ENCODE data around the gene TEX14.
A peak's percentile ranks its signal among the peaks of the same experiment; 100 is the strongest.
"Not testable (repeated sequence)": the region's sequence is repeated elsewhere in the genome, so short reads cannot be mapped to it uniquely, and the experiment has no call there.

The TEX14 gene

DNA sequence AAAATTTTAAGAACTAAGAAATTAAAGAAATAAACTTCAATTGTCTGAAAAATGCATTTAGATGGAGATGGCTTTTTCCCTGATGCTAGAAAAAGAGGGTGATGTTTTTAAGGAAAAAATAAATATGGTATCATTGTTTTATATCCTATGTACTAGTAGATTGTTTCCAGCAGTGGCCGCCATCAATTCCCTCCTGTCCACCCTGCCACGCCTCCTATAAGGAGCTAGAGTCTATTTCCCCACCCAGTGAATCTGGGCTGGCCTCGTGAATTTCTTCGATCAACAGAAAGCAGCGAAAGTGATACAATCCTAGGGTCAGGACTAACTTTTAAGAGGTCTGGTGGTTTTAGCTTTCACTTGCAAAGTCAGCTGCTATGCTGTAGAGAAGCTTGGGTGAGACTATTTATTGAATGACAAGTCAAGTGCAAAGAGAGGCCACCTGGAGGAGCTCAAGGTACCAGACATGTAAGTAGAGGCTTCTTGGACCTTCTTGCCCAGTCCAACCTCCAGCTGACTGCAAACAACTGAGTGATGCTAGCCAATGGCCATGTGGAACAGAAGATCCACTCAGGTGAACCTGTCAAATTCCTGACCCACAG, 96.6 kb downstream of the TEX14 start:
- DNase-seq, result no peak

DNA sequence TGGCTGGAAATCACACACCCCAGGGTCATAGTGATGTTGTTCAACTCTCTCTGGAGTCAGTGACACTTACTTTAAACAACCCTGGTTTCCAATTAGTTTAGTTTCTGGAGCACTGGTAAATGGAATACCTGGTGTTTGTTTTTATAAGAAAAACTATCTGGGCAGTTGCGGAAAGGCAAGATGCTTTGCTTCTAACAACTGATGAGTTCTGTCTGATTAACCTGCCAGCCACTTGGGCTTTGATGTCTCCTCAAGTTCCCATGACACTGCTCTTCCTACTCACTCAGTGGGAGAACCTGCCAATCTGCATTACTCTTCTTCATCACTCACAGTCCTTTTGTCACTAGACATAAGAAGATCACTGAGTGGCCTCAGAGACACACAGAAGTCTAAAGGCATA, 98.7 kb downstream of the TEX14 start:
- DNase-seq, result no peak

DNA sequence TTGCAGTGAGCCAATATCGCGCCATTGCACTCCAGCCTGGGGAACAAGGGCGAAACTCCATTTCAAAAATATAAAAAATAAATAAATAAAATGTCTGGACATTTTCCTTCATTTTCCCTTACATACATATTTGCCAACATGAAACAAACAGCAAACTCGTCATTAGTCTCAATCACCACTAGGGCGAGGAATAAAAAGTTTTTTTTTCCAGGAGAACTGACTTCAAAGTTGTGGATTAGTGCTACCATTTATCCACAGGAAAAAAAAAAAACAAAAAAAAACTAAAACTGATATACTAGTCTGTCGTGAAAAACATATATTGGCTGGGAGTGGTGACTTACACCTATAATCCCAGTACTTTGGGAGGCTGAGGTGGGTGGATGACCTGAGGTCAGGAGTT, 100.4 kb downstream of the TEX14 start:
- DNase-seq, result no peak

DNA sequence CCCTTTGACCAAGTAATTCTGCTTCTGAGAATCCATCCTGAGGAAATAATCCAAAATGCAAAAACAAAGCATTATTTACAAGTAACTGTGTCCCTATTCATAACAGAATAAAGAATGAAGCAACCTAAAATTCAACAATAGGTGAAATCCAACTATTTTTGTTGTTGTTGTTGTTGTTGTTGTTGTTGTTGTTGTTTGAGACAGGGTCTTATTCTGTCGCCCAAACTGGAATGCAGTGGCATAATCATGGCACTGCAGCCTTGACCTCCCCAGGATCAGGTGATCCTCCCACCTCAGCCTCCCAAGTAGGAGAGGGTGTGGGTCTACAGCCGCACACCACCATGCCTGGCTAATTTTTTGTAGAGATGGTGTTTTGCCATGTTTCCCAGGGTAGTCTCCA, 101.5 kb downstream of the TEX14 start:
- no peak for DNase-seq

DNA sequence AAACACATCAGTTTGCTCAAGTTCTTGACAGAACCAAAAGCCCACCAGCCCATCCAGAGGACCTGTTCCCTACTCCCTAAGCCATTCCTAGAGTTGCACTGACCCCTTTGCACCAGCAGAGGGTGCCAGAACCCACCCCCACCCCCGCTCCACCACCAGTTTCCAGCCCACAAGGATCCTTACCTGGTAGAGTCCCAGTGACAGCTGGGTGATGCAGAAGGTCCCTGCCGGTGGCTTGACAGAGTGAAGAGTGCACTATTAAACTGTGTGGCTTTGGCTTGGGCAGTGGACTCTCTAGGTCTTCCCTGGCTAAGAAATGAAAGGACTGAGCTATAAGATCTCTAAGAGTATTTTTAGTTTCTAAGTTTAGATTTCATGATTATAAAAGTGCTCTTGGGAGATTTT, 104.1 kb downstream of the TEX14 start:
- peak; percentile 71 to 72 for DNase-seq

DNA sequence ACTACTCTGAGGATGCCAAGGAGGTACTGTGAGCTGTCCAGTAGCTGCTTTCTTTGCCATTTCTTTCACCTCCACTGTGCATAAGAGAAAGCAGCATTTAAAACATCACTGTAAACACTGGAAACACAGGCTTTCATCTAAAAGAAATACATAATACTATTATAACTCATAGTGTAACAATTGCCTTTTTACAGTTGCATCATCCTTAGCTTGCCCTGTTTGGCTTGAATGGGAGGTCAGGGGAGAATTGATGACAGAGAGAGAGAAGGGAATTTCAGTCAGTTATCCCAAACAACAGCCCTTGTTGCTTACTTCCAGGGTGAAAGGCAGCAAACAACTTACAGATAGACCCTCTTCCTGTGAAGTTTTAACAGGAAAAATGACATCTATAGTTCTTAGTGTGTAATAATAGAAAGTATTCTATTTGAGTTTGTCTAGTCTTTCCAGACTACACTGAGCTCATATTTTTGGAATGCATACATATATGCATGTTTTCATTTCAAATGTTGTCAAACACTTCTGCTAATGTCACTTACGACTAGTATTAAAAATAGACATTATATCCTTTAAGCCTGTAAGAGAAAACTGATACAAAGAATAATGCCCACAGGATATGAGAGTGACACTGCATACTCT, 105.7 kb downstream of the TEX14 start:
- DNase-seq, result no peak

DNA sequence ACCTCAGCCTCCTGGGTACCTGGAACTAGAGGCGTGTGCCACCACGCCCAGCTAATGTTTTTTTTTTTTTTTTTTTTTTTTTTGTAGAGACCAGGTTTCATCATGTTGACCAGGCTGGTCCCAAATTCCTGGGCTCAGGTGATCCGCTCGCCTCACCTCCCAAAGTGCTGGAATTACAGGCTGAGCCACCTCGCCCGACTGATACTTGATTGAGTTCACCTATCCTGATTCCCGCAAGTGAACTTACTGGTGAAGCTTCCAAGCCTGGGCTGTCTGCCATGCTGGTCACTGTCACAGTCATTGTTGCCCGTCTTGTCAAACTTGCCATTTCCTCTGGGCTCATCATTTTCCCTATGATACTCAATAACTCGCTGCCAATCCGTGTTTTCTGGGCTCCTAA, 106.3 kb downstream of the TEX14 start:
- DNase-seq, result no peak

DNA sequence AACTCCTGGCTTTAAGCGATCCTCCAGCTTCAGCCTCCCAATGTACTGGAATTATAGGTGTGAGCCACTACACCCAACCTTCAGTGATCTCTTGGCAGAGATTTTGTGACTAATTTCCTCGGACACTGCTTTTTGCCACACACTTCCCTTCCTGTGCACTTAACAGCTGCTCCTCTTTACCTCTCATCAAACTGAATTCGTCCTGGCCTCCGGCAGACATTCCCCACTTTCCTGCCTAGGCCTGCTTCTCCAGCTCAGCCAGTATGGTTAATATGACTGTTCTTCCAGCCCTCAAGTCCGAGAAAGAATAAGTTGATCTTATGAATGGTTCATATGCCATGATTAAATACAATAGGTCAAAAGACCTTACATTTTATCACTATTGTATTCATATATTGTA, 108.4 kb downstream of the TEX14 start:
- DNase-seq, result no peak

DNA sequence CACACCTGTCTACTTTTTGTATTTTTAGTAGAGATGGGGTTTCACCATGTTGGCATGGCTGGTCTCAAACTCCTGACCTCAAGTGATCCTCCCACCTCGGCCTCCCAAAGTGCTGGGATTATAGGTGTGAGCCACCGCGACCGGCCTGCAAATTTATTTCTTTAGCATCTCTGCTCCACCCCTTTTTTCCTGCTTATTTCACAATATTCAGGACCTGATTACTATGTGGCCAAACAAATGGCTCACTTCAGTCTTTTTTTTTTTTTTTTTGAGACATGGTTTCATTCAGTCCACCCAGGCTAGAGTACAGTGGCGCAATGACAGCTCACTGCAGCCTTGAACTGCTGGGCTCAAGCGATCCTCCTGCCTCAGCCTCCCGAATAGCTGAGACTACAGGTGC, 109.1 kb downstream of the TEX14 start:
- not testable (repeated sequence) for DNase-seq

DNA sequence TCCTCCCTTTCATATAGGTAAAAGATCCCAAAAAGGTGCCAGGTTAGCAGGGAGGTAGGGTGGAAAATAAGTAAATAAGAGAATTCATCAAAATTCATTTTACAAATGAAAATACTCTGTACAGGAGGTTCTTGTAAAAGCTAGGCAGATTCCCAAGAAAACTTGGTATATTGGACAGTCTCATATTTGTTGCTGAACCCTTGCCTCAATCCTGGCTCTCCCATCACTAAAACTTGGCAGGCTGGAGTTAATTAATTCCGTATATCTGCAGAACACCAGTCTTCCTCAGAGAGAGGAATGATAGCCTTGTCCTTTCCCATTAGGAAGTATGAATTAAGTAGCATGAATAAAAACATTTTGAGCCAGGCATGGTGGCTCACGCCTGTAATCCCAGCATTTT, 111.2 kb downstream of the TEX14 start:
- DNase-seq, result no peak

DNA sequence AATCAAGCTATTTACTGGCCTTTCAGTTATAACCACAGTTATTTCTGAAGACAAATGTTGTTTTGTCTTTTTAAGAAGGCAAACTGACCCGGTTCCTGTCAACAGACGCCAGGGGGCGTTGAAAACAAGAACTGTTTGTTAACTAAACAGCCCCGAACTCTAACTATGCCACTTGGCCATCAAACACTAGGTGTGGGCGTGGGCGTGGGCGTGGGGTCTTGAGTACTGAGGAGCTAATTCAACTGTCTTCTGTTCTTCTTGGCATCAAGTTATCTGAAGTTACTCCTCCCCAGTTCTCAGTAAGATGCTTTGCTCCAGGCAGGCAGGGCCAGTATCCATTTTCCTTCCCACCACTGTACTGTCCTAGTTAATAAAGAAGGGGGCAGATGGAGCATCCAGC, 114.1 kb downstream of the TEX14 start:
- DNase-seq, result peak in 1 of 2 experiments; percentile 30

DNA sequence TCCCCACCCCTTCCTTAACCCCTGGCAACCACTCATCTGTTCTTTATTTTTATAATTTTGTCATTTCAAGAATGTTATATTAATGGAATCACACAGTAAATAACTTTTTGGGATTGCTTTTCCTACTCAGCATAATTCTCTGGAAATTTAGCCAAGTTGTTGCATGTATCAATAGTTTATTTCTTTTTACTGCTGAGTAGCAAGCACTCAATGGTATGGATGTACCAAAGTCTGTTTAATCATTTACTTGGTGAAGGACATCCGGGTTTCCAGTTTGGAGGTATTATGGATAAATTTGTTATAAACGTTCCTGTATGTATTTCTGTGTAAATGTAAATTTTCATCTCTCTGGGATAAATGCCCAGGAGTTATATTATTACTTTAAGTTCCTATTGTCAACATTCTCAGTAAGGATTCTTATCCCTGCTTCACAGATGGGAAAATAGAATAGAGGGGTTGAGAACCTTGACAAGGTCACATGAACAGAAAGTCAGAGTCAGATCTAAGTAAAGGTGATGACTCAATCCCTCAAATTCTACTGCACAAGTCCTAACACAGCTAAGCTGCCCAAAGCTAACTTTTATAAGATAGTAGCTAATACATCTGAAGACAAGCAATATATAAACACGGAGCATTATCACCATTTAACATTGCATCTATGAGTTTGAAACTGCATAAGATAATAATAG, 115.0 kb downstream of the TEX14 start:
- no peak for DNase-seq

DNA sequence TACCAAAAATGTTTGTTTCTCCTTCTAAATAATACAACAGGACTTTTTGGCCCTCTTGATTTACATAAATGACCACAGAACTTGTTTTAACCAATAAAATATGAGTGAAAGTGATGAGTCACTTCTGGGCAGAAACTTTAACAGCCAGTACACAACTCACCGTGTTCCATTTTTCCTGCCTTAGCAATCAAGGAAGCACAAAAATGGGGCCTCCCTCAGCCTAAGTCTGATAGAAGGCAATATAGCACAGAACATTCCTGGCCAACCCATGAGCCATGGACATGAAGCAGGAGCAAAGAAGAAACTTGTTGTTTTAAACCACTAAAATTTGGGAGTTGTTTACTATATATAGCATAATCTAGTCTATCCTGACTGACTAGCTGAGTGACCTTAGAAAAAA, 116.3 kb downstream of the TEX14 start:
- no peak for DNase-seq

DNA sequence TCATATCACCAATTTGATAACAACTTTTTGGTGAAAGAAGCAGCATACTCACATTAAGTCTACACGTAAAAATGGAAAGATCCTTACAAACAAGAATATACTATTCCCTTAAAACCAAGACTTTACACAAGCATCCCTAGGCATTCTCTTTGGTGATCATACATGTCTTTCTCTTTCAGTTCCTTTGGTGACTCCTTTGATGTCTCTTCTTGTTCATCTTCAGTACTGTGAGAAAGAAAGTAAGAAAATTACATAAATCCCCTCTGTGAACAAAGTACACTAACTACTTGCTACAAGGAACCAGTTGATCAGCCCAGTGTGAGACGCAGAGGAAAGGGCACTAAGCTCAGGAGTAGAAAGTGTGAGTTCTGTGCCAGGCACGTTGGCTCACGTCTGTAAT, 117.8 kb downstream of the TEX14 start:
- no peak for DNase-seq

DNA sequence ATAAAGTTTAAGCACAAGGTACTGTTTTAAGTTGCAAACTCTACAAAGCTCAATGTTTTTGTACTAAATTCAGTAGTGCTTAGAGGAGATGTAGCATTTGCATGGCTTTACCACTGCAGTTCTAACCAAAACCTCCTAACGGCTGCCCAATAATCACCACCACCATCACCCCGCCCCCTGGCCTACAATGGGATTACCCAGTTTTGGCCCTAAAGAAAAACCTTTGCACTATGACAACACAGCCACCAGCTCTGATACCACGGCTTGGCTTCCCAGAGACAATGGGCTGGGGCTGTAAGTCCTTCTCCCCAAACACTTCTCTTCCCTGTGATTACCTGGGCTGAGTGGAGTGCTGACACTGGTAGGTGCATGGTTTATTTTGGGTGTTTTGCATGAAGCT, 119.0 kb downstream of the TEX14 start:
- DNase-seq, result no peak

DNA sequence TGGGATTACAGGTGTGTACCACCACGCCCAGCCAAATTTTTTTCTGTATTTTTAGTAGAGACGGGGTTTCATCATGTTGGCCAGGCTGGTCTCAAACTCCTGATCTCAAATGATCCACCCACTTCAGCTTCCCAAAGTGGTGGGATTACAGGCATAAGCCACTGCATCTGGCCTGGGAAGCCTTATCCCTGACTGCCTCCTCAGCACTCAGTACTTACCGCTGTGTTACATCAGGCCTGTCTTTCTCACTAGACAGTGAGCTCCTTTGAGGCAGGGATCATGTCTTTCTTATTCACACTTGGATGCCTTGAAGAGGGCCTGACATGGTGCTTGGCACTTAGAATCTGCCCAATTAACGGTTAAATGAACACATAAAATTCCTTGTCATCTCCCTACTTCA, 121.1 kb downstream of the TEX14 start:
- no peak for DNase-seq

DNA sequence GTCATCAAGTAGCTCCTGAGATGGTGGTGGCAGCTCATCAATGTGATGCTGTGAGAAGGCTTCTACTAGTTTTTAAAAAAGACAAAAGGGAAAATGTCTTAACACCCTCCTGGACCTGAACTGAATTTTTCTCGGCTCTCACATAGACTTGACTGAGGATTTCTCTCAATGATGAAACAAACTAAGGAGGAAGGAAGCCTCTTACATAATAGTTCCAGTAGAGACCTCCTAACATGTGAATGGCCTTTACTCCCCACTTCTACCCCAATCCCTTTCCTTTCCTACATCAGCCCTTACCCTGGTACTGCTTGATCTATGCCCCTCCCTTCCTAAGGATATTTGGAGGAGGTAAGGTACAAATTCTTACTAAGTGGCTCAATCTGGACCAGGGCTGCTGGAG, 122.6 kb downstream of the TEX14 start:
- no peak for DNase-seq

DNA sequence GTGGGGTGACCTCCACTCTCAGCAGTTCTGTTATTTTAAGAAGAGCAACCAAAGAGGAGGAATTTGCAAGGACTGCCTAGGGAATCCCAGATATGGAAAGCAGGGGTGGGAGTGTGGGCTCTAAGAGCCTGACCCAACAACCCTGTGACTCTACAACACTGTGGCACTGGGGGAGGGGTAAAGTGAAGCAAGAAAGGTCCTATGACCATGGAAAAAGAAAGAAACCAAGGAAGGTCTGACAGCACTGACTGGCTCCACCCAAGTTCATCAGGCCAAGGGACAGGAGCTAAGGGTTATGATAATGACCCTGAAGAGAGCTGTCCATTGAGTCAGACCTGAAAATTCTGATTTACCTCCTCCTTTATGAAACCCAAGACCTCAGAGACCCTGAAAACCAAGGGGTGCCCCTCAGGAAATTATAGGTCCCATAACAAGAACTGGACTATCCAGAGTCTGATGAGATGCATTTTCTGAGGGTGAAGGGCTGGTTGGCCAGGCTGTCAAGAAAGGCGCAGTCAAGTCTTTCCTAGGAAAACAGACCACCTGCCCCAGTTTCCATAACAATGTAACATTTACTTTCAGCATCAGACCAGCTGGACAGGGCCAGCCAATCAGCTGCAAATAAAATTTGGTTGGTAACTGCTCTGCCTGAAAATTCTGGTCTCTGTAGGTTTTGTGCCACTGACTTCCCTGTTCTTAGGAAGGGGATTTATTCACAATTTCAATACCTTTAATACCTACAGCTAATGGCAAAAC, 123.6 kb downstream of the TEX14 start:
- no peak for DNase-seq

DNA sequence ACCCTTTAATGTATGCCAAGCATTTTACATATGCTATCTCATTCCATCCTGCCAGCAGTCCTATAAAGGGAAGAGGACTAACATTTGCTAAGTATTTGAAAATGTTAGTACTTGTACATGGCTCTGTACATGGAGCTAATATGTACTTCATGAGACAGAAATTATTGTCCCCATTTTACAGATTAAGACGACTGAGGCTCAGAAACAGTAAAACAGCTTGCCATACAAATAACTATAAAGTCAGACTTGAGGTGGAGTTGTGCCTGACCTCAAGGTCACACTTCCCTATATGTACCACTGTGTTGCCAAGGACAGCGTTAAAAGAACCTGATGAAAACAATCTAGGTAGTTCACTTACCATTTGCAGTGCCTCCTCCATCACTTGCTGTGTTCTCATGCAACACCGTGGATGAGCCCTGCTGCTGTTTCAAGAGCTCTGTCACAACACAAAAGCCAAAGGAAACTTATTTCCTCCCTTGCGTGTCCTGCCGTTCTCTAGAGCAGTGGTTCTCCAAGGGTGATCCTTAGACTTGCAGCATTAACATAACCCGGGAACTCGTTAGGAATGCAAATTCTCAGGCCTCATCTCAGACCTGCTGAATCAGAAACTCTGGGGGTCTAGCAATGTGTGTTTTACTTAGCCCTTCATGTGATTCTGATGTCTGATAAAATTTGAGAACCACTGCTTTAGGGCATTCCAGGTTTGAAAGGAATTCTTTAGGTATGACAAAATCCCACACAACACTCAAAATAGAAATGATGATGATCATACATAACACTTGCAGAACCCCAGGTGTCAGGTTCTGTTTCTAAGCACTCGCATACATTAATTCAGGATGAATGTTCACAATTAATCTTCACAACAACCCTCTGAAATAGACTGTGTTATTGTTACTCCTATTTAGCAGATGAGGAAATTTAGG, 126.2 kb downstream of the TEX14 start:
- DNase-seq, result no peak

DNA sequence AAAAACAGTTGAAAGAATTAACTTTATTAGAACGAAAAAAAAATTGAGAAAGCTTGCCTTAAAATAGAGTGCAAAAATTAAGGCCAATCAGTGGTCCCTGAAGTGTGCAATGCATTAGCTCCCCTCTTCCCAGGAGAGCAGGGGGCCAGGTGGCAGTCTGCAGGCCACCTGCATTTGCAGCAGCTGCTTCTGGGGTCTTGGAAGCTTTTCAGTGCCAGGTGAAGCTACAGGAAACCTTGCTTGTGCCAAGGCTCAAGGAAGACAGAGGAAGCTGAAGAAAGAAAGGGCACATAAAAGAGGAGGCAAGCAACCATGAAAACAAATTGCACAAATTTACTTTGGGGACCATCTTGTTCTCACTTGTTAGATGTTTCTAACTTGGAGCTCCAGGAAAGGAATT, 126.9 kb downstream of the TEX14 start:
- DNase-seq, result no peak

DNA sequence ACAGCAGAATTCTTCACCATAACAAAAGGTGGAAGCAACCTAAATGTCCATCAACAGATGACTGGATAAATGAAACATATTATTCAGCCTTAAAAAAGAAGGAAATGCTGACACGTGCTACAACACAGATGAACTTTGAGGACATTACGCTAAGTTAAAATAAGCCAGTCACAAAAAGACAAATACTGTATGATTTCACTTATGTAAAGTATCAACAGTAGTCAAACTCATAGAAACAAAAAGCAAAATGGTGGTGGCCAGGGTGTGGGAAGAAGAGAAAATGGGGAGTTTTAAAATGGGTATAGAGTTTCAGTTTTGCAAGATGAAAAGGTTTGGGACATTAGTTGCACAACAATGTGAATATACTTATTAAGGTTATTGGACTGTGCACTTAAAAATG, 127.6 kb downstream of the TEX14 start:
- DNase-seq, result no peak

DNA sequence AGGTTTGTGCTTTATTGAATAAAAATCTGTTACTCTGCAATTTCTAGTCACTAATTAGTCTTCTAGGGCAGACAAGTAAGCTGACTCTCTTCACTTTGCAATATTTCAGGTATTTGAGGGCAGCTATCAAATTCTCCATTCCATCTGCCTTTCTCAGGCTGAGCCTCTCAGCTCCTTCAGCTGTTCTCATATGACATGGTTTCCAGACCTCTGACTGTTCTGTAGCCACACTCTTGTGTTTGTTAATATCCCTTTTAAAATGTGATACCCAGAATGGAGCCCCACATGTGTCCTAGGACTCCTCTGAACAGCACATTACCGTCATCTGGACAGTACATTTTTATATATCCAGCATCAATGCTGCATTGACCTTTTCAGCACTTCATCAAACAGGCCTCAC, 131.3 kb downstream of the TEX14 start:
- no peak for DNase-seq

DNA sequence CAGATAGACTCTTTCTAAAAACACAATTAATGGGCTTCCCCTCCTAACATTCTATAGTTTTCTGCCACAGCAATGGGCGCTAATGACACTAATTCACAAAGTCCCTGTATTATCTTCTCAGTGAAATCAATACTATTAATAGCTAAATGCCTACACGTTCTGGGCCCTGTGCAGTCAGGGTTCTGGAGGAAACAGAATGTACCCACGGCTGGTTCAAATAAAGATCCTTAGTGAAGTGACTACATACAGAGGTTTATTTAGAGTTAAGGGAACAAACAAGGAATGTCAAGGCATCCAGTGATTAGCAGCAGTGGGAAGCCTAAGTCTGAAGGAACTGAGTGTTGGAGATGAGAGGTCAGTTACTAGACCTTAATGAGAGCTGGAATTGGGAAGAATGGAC, 133.9 kb downstream of the TEX14 start:
- no peak for DNase-seq
